Neural cell (in vitro differentiated cells): Measurements from ENCODE around the gene PPP1R13B. TPM values are rescaled to one million over a fixed set of nuclear protein-coding genes. Genes with fewer than 3 reads are reported as not detected.

Experiments used
- H2AFZ ChIP-seq: fragments of 200-600, 300-800 bp; sonication (generic), shearing (Covaris generic); 2 replicates; pipeline ENCODE4 v1.6.0; 2014; ENCODE audit warnings: low read depth, mild to moderate bottlenecking, antibody characterized with exemption, low read length, moderate library complexity
- H3F3A ChIP-seq: fragments of 200-600 bp; shearing (Covaris generic); 2 replicates; pipeline ENCODE4 v1.6.1; 2016; ENCODE audit warnings: mild to moderate bottlenecking, moderate library complexity, mixed read lengths, antibody characterized with exemption, low read length; ENCODE audit not compliant: insufficient read depth, poor library complexity, severe bottlenecking
- H3K27ac ChIP-seq: fragments of 200-600, 300-800 bp; sonication (generic), shearing (Covaris generic); 2 replicates; pipeline ENCODE4 v1.5.1; 2014; ENCODE audit warnings: mild to moderate bottlenecking, low read length, moderate library complexity
- H3K27me3 ChIP-seq: fragments of 300-800, 200-600 bp; sonication (generic), shearing (Covaris generic); 2 replicates; pipeline ENCODE4 v1.6.0; 2014; ENCODE audit warnings: mild to moderate bottlenecking, low read depth, low read length, moderate library complexity; ENCODE audit not compliant: insufficient read depth
- H3K36me3 ChIP-seq: fragments of 300-800, 200-600 bp; sonication (generic), shearing (Covaris generic); 2 replicates; pipeline ENCODE4 v1.5.1; 2014; ENCODE audit warnings: mild to moderate bottlenecking, antibody characterized with exemption, low read length, moderate library complexity; ENCODE audit not compliant: insufficient read depth
- H3K4me2 ChIP-seq: fragments of 300-800, 200-600 bp; sonication (generic), shearing (Covaris generic); 2 replicates; pipeline ENCODE4 v1.6.0; 2014; ENCODE audit warnings: mild to moderate bottlenecking, low read length
- H3K4me3 ChIP-seq: fragments of 300-800, 200-600 bp; sonication (generic), shearing (Covaris generic); 2 replicates; pipeline ENCODE4 v1.5.1; 2014; ENCODE audit warnings: mild to moderate bottlenecking, low read length, moderate library complexity
- H3K79me2 ChIP-seq: fragments of 200-600 bp; shearing (Covaris generic); replicated peaks from 2 replicates; pipeline ENCODE4 v1.6.0; 2014; ENCODE audit warnings: mild to moderate bottlenecking, low read length, moderate library complexity; ENCODE audit not compliant: insufficient read depth
- H3K9ac ChIP-seq: fragments of 300-800, 200-600 bp; sonication (generic), shearing (Covaris generic); 2 replicates; pipeline ENCODE4 v1.6.1; 2016; ENCODE audit warnings: mild to moderate bottlenecking, low read length, mixed read lengths
- H3K9me2 ChIP-seq: fragments of 200-600 bp; shearing (Covaris generic); 2 replicates; pipeline ENCODE4 v1.6.1; 2016; ENCODE audit warnings: mild to moderate bottlenecking, low read length, mixed read lengths; ENCODE audit not compliant: insufficient read depth
- H3K9me3 ChIP-seq: fragments of 200-600, 300-800 bp; sonication (generic), shearing (Covaris generic); 2 replicates; pipeline ENCODE4 v1.6.1; 2016; ENCODE audit warnings: mild to moderate bottlenecking, mixed run types, low read length, moderate library complexity, mixed read lengths
- H4K20me1 ChIP-seq: fragments of 200-600 bp; shearing (Covaris generic); 2 replicates; pipeline ENCODE4 v1.6.1; 2016; ENCODE audit warnings: mild to moderate bottlenecking, mixed run types; ENCODE audit not compliant: insufficient read depth
- EP300 ChIP-seq: fragments of 450-650 bp; conservative IDR thresholded peaks from 2 replicates; pipeline ENCODE4 v1.6.1; 2014; ENCODE audit warnings: antibody characterized with exemption, mild to moderate bottlenecking, moderate library complexity; ENCODE audit not compliant: poor library complexity, severe bottlenecking
- EZH2 ChIP-seq: fragments of 200-600, 300-800 bp; shearing (Covaris generic), sonication (generic); IDR thresholded peaks from 2 replicates; pipeline ENCODE4 v1.6.1; 2014; ENCODE audit warnings: antibody characterized with exemption, low read length, borderline replicate concordance, mild to moderate bottlenecking; ENCODE audit not compliant: insufficient read depth, poor library complexity, severe bottlenecking
- MXI1 ChIP-seq: fragments of 450-650 bp; conservative IDR thresholded peaks from 2 replicates; pipeline ENCODE4 v1.6.1; 2014; ENCODE audit warnings: antibody characterized with exemption, mild to moderate bottlenecking; ENCODE audit not compliant: poor library complexity, severe bottlenecking
- POLR2AphosphoS5 ChIP-seq: IDR thresholded peaks from 2 replicates; pipeline ENCODE4 v1.6.1; 2012
- RAD21 ChIP-seq: fragments of 450-650 bp; conservative IDR thresholded peaks from 2 replicates; pipeline ENCODE4 v1.6.1; 2014; ENCODE audit warnings: antibody characterized with exemption, mild to moderate bottlenecking, moderate library complexity
- SMC3 ChIP-seq: fragments of 450-650 bp; conservative IDR thresholded peaks from 2 replicates; pipeline ENCODE4 v1.6.1; 2014; ENCODE audit warnings: antibody characterized with exemption, mild to moderate bottlenecking, moderate library complexity; ENCODE audit not compliant: poor library complexity
- TAF1 ChIP-seq: IDR thresholded peaks from 2 replicates; pipeline ENCODE4 v1.6.1; 2012; ENCODE audit warnings: low read depth
- polyA plus RNA-seq: library from polyadenylated mRNA; depleted of rRNA; stranded (reverse); fragments of >200 nt; gene quantifications from 2 replicates; pipeline ENCODE4 v1.2.3, GENCODE V29; 2014
- TF ChIP-seq, protein P1 (sequence below): fragments of 450-650 bp; IDR thresholded peaks from 2 replicates; pipeline ENCODE4 v1.5.1; 2014; ENCODE audit warnings: antibody characterized with exemption, mild to moderate bottlenecking, moderate library complexity; ENCODE audit not compliant: poor library complexity, severe bottlenecking
- TF ChIP-seq, protein P2 (sequence below): IDR thresholded peaks from 2 replicates; pipeline ENCODE4 v1.6.1; 2012; ENCODE audit warnings: borderline replicate concordance

PPP1R13B gene
- polyA plus RNA-seq, 1 donor from 2014 or later: 8.2 TPM

- TF ChIP-seq EZH2: no peak
- TF ChIP-seq MXI1: no peak
- no peak for TF ChIP-seq TAF1
- TF ChIP-seq, protein P1, sequence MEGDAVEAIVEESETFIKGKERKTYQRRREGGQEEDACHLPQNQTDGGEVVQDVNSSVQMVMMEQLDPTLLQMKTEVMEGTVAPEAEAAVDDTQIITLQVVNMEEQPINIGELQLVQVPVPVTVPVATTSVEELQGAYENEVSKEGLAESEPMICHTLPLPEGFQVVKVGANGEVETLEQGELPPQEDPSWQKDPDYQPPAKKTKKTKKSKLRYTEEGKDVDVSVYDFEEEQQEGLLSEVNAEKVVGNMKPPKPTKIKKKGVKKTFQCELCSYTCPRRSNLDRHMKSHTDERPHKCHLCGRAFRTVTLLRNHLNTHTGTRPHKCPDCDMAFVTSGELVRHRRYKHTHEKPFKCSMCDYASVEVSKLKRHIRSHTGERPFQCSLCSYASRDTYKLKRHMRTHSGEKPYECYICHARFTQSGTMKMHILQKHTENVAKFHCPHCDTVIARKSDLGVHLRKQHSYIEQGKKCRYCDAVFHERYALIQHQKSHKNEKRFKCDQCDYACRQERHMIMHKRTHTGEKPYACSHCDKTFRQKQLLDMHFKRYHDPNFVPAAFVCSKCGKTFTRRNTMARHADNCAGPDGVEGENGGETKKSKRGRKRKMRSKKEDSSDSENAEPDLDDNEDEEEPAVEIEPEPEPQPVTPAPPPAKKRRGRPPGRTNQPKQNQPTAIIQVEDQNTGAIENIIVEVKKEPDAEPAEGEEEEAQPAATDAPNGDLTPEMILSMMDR: no peak
- TF ChIP-seq SMC3: no peak
- TF ChIP-seq RAD21: no peak
- no peak for TF ChIP-seq POLR2AphosphoS5
- TF ChIP-seq, protein P2, sequence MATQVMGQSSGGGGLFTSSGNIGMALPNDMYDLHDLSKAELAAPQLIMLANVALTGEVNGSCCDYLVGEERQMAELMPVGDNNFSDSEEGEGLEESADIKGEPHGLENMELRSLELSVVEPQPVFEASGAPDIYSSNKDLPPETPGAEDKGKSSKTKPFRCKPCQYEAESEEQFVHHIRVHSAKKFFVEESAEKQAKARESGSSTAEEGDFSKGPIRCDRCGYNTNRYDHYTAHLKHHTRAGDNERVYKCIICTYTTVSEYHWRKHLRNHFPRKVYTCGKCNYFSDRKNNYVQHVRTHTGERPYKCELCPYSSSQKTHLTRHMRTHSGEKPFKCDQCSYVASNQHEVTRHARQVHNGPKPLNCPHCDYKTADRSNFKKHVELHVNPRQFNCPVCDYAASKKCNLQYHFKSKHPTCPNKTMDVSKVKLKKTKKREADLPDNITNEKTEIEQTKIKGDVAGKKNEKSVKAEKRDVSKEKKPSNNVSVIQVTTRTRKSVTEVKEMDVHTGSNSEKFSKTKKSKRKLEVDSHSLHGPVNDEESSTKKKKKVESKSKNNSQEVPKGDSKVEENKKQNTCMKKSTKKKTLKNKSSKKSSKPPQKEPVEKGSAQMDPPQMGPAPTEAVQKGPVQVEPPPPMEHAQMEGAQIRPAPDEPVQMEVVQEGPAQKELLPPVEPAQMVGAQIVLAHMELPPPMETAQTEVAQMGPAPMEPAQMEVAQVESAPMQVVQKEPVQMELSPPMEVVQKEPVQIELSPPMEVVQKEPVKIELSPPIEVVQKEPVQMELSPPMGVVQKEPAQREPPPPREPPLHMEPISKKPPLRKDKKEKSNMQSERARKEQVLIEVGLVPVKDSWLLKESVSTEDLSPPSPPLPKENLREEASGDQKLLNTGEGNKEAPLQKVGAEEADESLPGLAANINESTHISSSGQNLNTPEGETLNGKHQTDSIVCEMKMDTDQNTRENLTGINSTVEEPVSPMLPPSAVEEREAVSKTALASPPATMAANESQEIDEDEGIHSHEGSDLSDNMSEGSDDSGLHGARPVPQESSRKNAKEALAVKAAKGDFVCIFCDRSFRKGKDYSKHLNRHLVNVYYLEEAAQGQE: no peak
- no peak for TF ChIP-seq EP300
- H3K9me2 ChIP-seq: no peaks in the 10 kb centered on the region
- H3K4me3 ChIP-seq: no peak overlapping the region
- H3K9ac ChIP-seq: no peak overlapping the region
- H3K9me3 ChIP-seq: no peaks in the 10 kb centered on the region
- no peaks in the 10 kb centered on the region for H4K20me1 ChIP-seq
- H3K27ac ChIP-seq: no peak overlapping the region
- H3F3A ChIP-seq: no peaks in the 10 kb centered on the region
- H3K4me2 ChIP-seq: no peak overlapping the region
- no peak overlapping the region for H2AFZ ChIP-seq
- H3K27me3 ChIP-seq: no peaks in the 10 kb centered on the region
- no peaks in the 10 kb centered on the region for H3K79me2 ChIP-seq
- H3K36me3 ChIP-seq: no peaks in the 10 kb centered on the region
Measured at GRCh38 chr14:103867020-103867419, 19.6 kb upstream of the PPP1R13B start.

DNA sequence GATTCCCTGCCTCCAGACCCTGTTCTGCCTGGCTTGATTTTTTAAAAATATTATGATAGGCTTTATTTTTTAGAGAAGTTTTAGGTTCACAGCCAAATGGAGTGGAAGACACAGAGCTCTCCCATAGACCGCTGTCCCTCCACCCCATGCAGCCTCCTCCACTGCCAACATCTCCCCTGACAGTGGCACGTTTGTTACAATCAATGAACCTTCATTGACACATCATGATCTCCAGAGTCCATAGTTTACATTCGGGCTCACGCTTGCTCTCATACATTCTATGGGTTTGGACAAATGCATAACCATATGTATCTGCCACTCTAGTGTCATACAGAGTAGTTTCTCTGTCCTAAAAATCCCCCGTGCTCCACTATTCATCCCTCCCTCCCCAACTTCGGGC, 15.9 kb upstream of the PPP1R13B start:
- no peaks in the 10 kb centered on the region for H3K36me3 ChIP-seq
- no peaks in the 10 kb centered on the region for H3K27me3 ChIP-seq
- no peaks in the 10 kb centered on the region for H3F3A ChIP-seq
- no peaks in the 10 kb centered on the region for H3K9me3 ChIP-seq
- TF ChIP-seq RAD21 (no peak), TAF1 (no peak), POLR2AphosphoS5 (no peak), EZH2 (no peak), EP300 (no peak)
- TF ChIP-seq, protein P2: no peak
- H3K27ac ChIP-seq: no peak overlapping the region
- H3K79me2 ChIP-seq: no peaks in the 10 kb centered on the region
- H4K20me1 ChIP-seq: no peaks in the 10 kb centered on the region
- no peaks in the 10 kb centered on the region for H3K9me2 ChIP-seq
- no peak overlapping the region for H2AFZ ChIP-seq
- no peak overlapping the region for H3K4me3 ChIP-seq
- no peak overlapping the region for H3K4me2 ChIP-seq
- no peak overlapping the region for H3K9ac ChIP-seq
